Neural crest cell (in vitro differentiated cells): Measurements from ENCODE around the gene C1orf56. TPM values are rescaled to one million over a fixed set of nuclear protein-coding genes. Genes with fewer than 3 reads are reported as not detected.

Experiments
- DNase-seq: peaks from one replicate; pipeline ENCODE4 v3.0.0; 2021; ENCODE audit warnings: low read depth, mixed read lengths, low spot score
- H3K27ac Mint-ChIP-seq: one replicate; pipeline ENCODE4 v1.8.0; 2021; ENCODE audit warnings: mild to moderate bottlenecking, mixed read lengths; ENCODE audit not compliant: unreplicated experiment
- H3K27me3 Mint-ChIP-seq: 2 replicates; pipeline ENCODE4 v1.8.0; 2021; ENCODE audit warnings: low read depth, mild to moderate bottlenecking, mixed read lengths
- H3K36me3 Mint-ChIP-seq: 2 replicates; pipeline ENCODE4 v1.8.0; 2021; ENCODE audit warnings: low read depth, mild to moderate bottlenecking, mixed read lengths
- H3K4me1 Mint-ChIP-seq: 2 replicates; pipeline ENCODE4 v1.8.0; 2021; ENCODE audit warnings: mixed read lengths
- H3K4me3 Mint-ChIP-seq: one replicate; pipeline ENCODE4 v1.8.0; 2021; ENCODE audit warnings: mild to moderate bottlenecking, mixed read lengths
- H3K9me3 Mint-ChIP-seq: 2 replicates; pipeline ENCODE4 v1.8.0; 2021; ENCODE audit warnings: mixed read lengths
- CTCF ChIP-seq: fragments of 200-600 bp; sonication (generic); conservative IDR thresholded peaks from 2 replicates; pipeline ENCODE4 v1.5.0; 2021; ENCODE audit warnings: antibody characterized with exemption, mild to moderate bottlenecking
- total RNA-seq: library from RNA; stranded (reverse); gene quantifications from 2 replicates; pipeline ENCODE4 v1.2.1, GENCODE V29; 2021

The C1orf56 gene
- total RNA-seq, 1 donor from 2014 or later, result 6.3 TPM

- TF ChIP-seq CTCF, result peak; percentile 58
- peak within 1 kb of the TSS; percentile 95 for H3K4me3 Mint-ChIP-seq
- H3K9me3 Mint-ChIP-seq, result no peaks in the 10 kb centered on the region
- H3K36me3 Mint-ChIP-seq, result no peaks in the 10 kb centered on the region
- no peaks in the 10 kb centered on the region for H3K27me3 Mint-ChIP-seq
- peak within 1 kb of the TSS; percentile 98 for H3K27ac Mint-ChIP-seq
- peak; percentile 59 for DNase-seq
- H3K4me1 Mint-ChIP-seq, result peaks cover 60% of the 10 kb centered on the region
Observed at GRCh38 chr1:151006327-151007052, 41.1 kb upstream of the C1orf56 start, which contains the start of gene MINDY1. Gene MINDY1, minus strand, starts transcription at chr1:151006902. Its CDS starts 4,285 bp downstream, at chr1:151002617.

GRCh38 chr1:151007853-151008243, 39.7 kb upstream of the C1orf56 start:
- H3K4me3 Mint-ChIP-seq, result peak overlapping the region; percentile 95
- no peaks in the 10 kb centered on the region for H3K27me3 Mint-ChIP-seq
- no peak for TF ChIP-seq CTCF
- DNase-seq, result no peak
- no peaks in the 10 kb centered on the region for H3K9me3 Mint-ChIP-seq
- no peaks in the 10 kb centered on the region for H3K36me3 Mint-ChIP-seq
- H3K27ac Mint-ChIP-seq, result peak overlapping the region; percentile 95
- H3K4me1 Mint-ChIP-seq, result peaks cover 60% of the 10 kb centered on the region

- peaks cover 64% of the 10 kb centered on the region for H3K4me1 Mint-ChIP-seq
- peak within 1 kb of the TSS; percentile 95 for H3K4me3 Mint-ChIP-seq
- peak within 1 kb of the TSS; percentile 95 for H3K27ac Mint-ChIP-seq
- H3K36me3 Mint-ChIP-seq, result no peaks in the 10 kb centered on the region
- H3K27me3 Mint-ChIP-seq, result no peaks in the 10 kb centered on the region
- TF ChIP-seq CTCF, result no peak
- H3K9me3 Mint-ChIP-seq, result no peaks in the 10 kb centered on the region
- DNase-seq, result peak; percentile 89
Observed at GRCh38 chr1:151008244-151009205, 39.0 kb upstream of the C1orf56 start, which contains the start of gene PRUNE1. Gene PRUNE1, plus strand, starts transcription at chr1:151008449. Its CDS starts 184 bp downstream, at chr1:151008633.

- Mint-ChIP-seq H3K27ac (no peak overlapping the region), H3K4me1 (peaks cover 66% of the 10 kb centered on the region), H3K4me3 (peak overlapping the region; percentile 95), H3K27me3 (no peaks in the 10 kb centered on the region), H3K36me3 (no peaks in the 10 kb centered on the region), H3K9me3 (no peaks in the 10 kb centered on the region)
- TF ChIP-seq CTCF, result no peak
- DNase-seq, result no peak
Observed at GRCh38 chr1:151009206-151009587, 38.4 kb upstream of the C1orf56 start.

GRCh38 chr1:151009674-151010345, 37.7 kb upstream of the C1orf56 start:
- no peak overlapping the region for H3K27ac Mint-ChIP-seq
- H3K4me1 Mint-ChIP-seq, result peaks cover 66% of the 10 kb centered on the region
- H3K4me3 Mint-ChIP-seq, result peak overlapping the region; percentile 95

More at GRCh38 chr1:151009674-151010345, 37.7 kb upstream of the C1orf56 start:
- Mint-ChIP-seq H3K9me3 (no peaks in the 10 kb centered on the region), H3K27me3 (no peaks in the 10 kb centered on the region), H3K36me3 (no peaks in the 10 kb centered on the region)
- DNase-seq, result no peak
- no peak for TF ChIP-seq CTCF
